ENCODE measurements around the gene SRSF1.
"Not testable (repeated sequence)": the region's sequence is repeated elsewhere in the genome, so short reads cannot be mapped to it uniquely, and the experiment has no call there.

Gene SRSF1

DNA sequence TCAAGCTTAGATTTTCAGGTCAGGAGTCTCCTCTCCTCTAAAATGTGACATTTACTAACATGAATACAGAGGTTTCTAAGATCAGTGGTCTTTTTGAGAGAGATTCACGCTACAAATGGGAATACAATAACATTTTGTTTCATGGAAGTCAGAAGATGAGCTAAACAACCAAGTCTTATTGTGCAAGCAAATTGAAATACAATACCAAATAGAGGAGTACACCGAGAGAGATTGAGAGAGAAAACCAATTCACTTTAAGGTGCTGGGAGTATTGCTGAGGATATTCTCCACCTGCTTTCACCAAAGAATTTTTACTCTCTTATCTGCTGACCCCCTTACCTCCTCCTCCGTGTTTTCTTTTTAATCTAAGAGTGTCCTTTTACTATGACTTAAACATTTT is 30.5 kb downstream of the SRSF1 start:
- TF ChIP-seq, protein P1, sequence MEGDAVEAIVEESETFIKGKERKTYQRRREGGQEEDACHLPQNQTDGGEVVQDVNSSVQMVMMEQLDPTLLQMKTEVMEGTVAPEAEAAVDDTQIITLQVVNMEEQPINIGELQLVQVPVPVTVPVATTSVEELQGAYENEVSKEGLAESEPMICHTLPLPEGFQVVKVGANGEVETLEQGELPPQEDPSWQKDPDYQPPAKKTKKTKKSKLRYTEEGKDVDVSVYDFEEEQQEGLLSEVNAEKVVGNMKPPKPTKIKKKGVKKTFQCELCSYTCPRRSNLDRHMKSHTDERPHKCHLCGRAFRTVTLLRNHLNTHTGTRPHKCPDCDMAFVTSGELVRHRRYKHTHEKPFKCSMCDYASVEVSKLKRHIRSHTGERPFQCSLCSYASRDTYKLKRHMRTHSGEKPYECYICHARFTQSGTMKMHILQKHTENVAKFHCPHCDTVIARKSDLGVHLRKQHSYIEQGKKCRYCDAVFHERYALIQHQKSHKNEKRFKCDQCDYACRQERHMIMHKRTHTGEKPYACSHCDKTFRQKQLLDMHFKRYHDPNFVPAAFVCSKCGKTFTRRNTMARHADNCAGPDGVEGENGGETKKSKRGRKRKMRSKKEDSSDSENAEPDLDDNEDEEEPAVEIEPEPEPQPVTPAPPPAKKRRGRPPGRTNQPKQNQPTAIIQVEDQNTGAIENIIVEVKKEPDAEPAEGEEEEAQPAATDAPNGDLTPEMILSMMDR (conservative IDR thresholded peaks at IDR 0.05; ENCODE audit: low read depth, low read length), result no peak
- Histone ChIP-seq H3K9ac (no peak overlapping the region), H4K20me1 (ENCODE audit: insufficient read depth) (no peaks in the 10 kb centered on the region; the same call in 1 of the 2 replicates), H3K36me3 (ENCODE audit: insufficient read depth) (peaks cover 11% of the 10 kb centered on the region; the same call in 1 of the 2 replicates), H3K79me2 (ENCODE audit: insufficient read depth, low read depth) (no peaks in the 10 kb centered on the region), H2AFZ (ENCODE audit: low read depth) (no peak overlapping the region), H3K4me3 (IDR thresholded peaks at IDR 0.05; ENCODE audit: insufficient read depth, low read depth, low read length) (no peak overlapping the region), H3K27me3 (ENCODE audit: insufficient read depth, low read depth) (no peaks in the 10 kb centered on the region), H3K4me2 (no peak overlapping the region), H3K4me1 (ENCODE audit: low read depth, poor library complexity, severe bottlenecking) (no peaks in the 10 kb centered on the region), H3K27ac (no peak overlapping the region)

DNA sequence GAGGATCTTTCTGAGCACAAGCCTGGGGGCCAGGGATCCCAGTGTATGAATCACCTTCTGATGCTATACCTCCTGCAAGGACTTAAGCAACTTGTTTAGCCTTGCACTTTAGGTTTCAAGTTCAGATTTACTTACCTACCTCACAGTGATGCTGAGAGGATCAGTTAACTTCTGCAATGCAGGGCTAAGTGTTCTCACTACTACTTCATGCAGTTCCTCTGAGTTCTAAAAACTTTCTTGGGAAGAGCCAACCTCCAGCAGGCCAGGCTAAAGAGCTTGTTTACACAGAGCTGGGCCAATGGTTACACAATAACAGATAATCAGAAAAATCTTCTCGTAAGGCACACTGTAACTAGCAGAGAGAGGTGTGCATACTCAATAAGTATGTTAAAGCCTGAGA is 32.0 kb downstream of the SRSF1 start:
- Histone ChIP-seq H3K36me3 (ENCODE audit: insufficient read depth) (peaks cover 11% of the 10 kb centered on the region; the same call in 1 of the 2 replicates), H3K4me1 (ENCODE audit: low read depth, poor library complexity, severe bottlenecking) (no peaks in the 10 kb centered on the region), H4K20me1 (ENCODE audit: insufficient read depth) (no peaks in the 10 kb centered on the region), H3K79me2 (ENCODE audit: insufficient read depth, low read depth) (no peaks in the 10 kb centered on the region), H3K4me3 (IDR thresholded peaks at IDR 0.05; ENCODE audit: insufficient read depth, low read depth, low read length) (no peak overlapping the region), H3K27me3 (ENCODE audit: insufficient read depth, low read depth) (no peaks in the 10 kb centered on the region), H3K9ac (no peak overlapping the region), H3K4me2 (no peak overlapping the region), H3K27ac (no peak overlapping the region), H2AFZ (ENCODE audit: low read depth) (no peak overlapping the region)
- TF ChIP-seq, protein P1 (conservative IDR thresholded peaks at IDR 0.05; ENCODE audit: low read depth, low read length), result no peak

DNA sequence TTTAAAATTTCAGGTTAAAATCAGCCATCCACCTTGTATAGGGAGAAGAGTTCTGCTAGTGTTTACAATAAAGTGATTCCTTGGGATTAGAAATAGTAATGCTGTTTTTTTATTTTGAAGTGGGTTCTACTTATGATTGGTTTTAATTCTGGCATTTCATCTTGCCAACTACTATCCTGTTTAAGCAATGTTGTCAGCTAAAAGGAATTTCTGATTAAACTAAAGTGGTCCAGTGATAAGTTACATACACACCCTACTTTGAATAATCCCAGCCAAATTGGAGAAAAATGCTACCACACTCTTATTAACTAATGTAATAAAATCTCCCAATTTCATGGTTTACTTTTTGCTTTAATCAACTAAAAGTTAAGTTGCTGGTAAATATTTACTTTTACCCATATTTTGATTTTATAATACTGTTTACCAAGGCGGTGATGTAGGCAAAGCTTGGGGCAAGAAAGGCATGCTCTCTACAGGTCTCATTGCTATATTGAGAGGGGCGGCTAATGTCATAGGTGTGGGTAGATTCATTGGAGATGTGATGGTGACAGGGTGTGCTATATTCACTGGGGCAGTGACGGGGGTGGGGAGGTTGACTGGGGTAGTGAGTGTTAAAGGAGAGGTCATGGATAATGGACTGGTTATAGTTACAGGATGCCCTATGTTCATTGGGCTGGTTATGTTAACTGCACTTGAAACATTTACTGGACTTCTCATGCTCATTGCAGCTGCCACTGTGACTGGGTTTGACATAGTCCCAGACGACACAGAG is 32.8 kb downstream of the SRSF1 start:
- peaks cover 11% of the 10 kb centered on the region; the same call in 1 of the 2 replicates for H3K36me3 ChIP-seq (ENCODE audit: insufficient read depth)
- not testable (repeated sequence) for H3K27ac ChIP-seq; H3K4me3 ChIP-seq (IDR thresholded peaks at IDR 0.05; ENCODE audit: insufficient read depth, low read depth, low read length); H4K20me1 ChIP-seq (ENCODE audit: insufficient read depth); H3K79me2 ChIP-seq (ENCODE audit: insufficient read depth, low read depth); H3K4me1 ChIP-seq (ENCODE audit: low read depth, poor library complexity, severe bottlenecking); H3K4me2 ChIP-seq; H3K27me3 ChIP-seq (ENCODE audit: insufficient read depth, low read depth); H2AFZ ChIP-seq (ENCODE audit: low read depth); H3K9ac ChIP-seq

DNA sequence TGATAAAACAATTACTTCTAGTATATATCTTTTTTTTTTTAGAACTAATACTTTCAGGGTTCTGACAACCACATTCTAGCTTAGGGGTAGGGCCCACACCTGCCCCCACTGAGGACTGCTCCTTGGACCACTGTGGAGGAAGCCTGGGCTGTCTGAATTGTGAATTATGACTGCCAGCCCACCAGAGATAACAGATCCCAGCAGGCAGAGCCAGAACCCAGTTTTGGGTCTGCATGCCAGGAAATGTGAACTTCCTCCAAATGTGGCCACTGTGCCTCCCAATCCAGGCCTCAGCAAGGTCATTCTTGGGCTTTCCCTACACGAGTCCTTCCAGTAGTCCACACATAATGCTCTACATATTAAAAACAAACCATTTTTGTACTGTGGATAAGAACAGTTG is 34.9 kb downstream of the SRSF1 start:
- Histone ChIP-seq H3K4me1 (ENCODE audit: low read depth, poor library complexity, severe bottlenecking) (no peaks in the 10 kb centered on the region), H4K20me1 (ENCODE audit: insufficient read depth) (no peaks in the 10 kb centered on the region), H3K27me3 (ENCODE audit: insufficient read depth, low read depth) (no peaks in the 10 kb centered on the region), H3K79me2 (ENCODE audit: insufficient read depth, low read depth) (no peaks in the 10 kb centered on the region), H3K4me3 (IDR thresholded peaks at IDR 0.05; ENCODE audit: insufficient read depth, low read depth, low read length) (no peak overlapping the region), H3K36me3 (ENCODE audit: insufficient read depth) (peaks cover 9% of the 10 kb centered on the region; the same call in 1 of the 2 replicates), H3K4me2 (no peak overlapping the region), H3K27ac (no peak overlapping the region), H2AFZ (ENCODE audit: low read depth) (no peak overlapping the region), H3K9ac (no peak overlapping the region)
- TF ChIP-seq, protein P1 (conservative IDR thresholded peaks at IDR 0.05; ENCODE audit: low read depth, low read length), result no peak

DNA sequence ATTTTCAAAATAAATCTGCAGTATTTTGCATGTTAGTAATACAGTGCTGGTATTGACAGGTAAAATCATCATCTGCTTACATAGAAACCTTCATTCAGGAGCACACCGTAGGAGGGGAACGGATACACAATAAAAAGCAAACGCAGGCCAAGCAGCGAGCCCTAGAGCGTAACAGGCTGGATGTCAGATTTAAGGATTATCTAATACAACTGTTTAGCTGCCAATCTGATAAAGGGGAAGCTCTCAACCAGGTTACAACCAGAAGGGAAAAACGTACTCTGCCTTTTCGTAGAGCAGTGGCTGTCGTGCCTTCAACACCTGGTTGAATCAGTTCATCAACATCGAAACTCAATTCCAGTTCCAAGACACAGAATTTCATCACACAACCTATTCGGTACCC is 35.5 kb downstream of the SRSF1 start:
- no peak overlapping the region for H3K4me3 ChIP-seq (IDR thresholded peaks at IDR 0.05; ENCODE audit: insufficient read depth, low read depth, low read length)
- no peaks in the 10 kb centered on the region for H3K27me3 ChIP-seq (ENCODE audit: insufficient read depth, low read depth)
- no peaks in the 10 kb centered on the region for H3K79me2 ChIP-seq (ENCODE audit: insufficient read depth, low read depth)
- no peak overlapping the region for H3K27ac ChIP-seq
- no peak overlapping the region for H3K9ac ChIP-seq
- no peak overlapping the region for H2AFZ ChIP-seq (ENCODE audit: low read depth)
- TF ChIP-seq, protein P1 (conservative IDR thresholded peaks at IDR 0.05; ENCODE audit: low read depth, low read length), result no peak
- 0 out of 2 replicates have a peak, but pooled peaks cover 5% of the 10 kb centered on the region for H3K36me3 ChIP-seq (ENCODE audit: insufficient read depth)
- no peaks in the 10 kb centered on the region for H4K20me1 ChIP-seq (ENCODE audit: insufficient read depth)
- H3K4me1 ChIP-seq (ENCODE audit: low read depth, poor library complexity, severe bottlenecking), result no peaks in the 10 kb centered on the region
- no peak overlapping the region for H3K4me2 ChIP-seq

All from KMS-11 (cell line).